Psoas muscle (tissue), 8 donors: ENCODE measurements around the gene QSOX1. TPM values are rescaled to one million over a fixed set of nuclear protein-coding genes. Genes with fewer than 3 reads are reported as not detected.

Experiments
- ATAC-seq, 4 donors: fragments of 200-7000 bp; cut with Tn5 transposase; one replicate each; pipeline ENCODE4 v1.9.1; 2020; ENCODE audit warnings: moderate library complexity in 3 of 4, mild to moderate bottlenecking in 2 of 4
- DNase-seq, 2 donors: peaks; one replicate each; pipeline ENCODE4 v3.0.0-alpha.2; 2020
- H3K27ac ChIP-seq: fragments of 200-600 bp; one replicate; pipeline ENCODE4 v1.8.0; 2022
- H3K27me3 ChIP-seq, 3 donors: fragments of 200-600 bp in 1 of 3; one replicate each; pipeline versions ENCODE4 v1.6.1 to v1.8.0; 2013 to 2022; ENCODE audit warnings: low read length in 2 of 3, mild to moderate bottlenecking in 2 of 3, moderate library complexity in 1 of 3; ENCODE audit not compliant: insufficient read depth in 3 of 3
- H3K36me3 ChIP-seq, 2 donors: fragments of 200-600 bp in 1 of 2; one replicate each; pipeline versions ENCODE4 v1.6.1 to v1.8.0; 2013 to 2022; ENCODE audit warnings: low read depth in 1 of 2, mild to moderate bottlenecking in 1 of 2, moderate library complexity in 1 of 2; ENCODE audit not compliant: insufficient read depth in 1 of 2
- H3K4me1 ChIP-seq: fragments of 200-600 bp; one replicate; pipeline ENCODE4 v1.8.0; 2022
- H3K4me3 ChIP-seq: fragments of 200-600 bp; one replicate; pipeline ENCODE4 v1.8.0; 2022; ENCODE audit warnings: mild to moderate bottlenecking
- H3K9me3 ChIP-seq: fragments of 200-600 bp; one replicate; pipeline ENCODE4 v1.8.0; 2022
- WGBS, 3 donors: extraction: QIAGEN DNeasy Blood & Tissue Kit; methylation state at CpG; one replicate each; pipeline versions ENCODE4 v1.1.6 to v1.1.7; 2013; 5-methylcytosine and 5-hydroxymethylcytosine counted together
- intact Hi-C, 2 donors: fragments of 100-400 bp; cut with DNase I; formaldehyde crosslinking; loops; one replicate each; pipeline versions ENCODE4 v1.11.0 to v1.14.2; 2022
- polyA plus RNA-seq, 3 donors: library from polyadenylated mRNA; stranded (reverse); fragments of 200-250 nt; gene quantifications; one replicate each; pipeline ENCODE4 v1.2.3, GENCODE V29; 2013
- total RNA-seq, 4 donors: library from RNA; stranded (reverse); fragmentation: NEBNext Ultra II Directional in 2 of 4; extraction: Animal tissue kit (Norgen Biotek cat#: 25700) in 2 of 4; gene quantifications; one replicate each; pipeline versions ENCODE4 v1.2.1 to v1.2.4, GENCODE V29; 2021 to 2023
- TF ChIP-seq, protein P1 (sequence below): fragments of 200-600 bp; IDR thresholded peaks from one replicate; pipeline ENCODE4 v1.8.0; 2022; ENCODE audit warnings: antibody characterized with exemption
- donor health status: healthy with polysubstance abuse.
- donor health status: DM: no; HTN: no; CAD: no; lungs with moderate emphysema.
- donor health status: Bipolar disorder and iron deficiency.
- donor health status: healthy.
- donor health status: DM: yes; HTN: yes; CAD: no.
- donor health status: DM: no; HTN: no; CAD: no.
- donor health status: DM: no; HTN: no; CAD: no.
- donor health status: DM: yes; HTN: yes; CAD: no.

QSOX1 gene
- total and polyA plus RNA-seq, 7 donors: 21.5 to 159 (median 41.3) TPM

DNA sequence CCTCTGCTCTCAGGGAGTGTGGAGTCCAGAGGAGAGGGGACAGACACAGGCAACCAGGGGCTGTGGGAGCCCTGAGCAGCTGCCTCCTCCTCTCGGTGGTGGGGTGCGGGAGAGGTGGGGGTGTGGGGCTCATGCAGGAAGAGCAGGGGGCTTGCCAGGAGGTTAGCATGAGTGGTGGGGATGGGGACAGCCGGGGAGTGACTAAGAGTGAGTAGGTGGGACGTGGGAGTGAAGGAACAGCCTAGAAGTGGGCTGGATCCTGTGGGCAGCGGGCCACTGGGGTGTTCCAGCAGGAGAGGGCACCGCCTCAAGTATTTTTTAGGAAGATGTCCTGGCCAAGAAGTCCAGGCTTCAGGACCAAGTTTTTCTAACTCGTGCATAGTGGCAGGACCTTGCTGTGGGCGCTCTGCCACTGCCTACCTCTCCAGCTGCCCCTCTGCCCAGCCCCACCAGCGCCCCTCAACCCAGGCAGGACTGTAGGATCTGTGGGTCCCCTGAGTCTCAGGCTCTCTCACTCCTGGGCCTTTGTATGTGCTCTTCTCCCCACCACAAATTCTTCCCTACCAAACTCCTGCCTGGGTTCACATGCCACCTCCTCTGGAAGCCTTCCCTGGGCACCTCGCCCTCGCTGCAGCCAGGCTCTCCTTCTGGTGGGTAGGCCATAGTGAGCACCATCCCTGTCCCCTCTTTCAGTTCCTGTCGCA is 56.6 kb downstream of the QSOX1 start:
- H3K27me3 ChIP-seq: no peaks in the 10 kb centered on the region
- DNase-seq (no peak), ATAC-seq (no peak)
- no peaks in the 10 kb centered on the region for H3K4me1 ChIP-seq
- no peak overlapping the region for H3K4me3 ChIP-seq
- H3K36me3 ChIP-seq: no peaks in the 10 kb centered on the region
- no peak overlapping the region for H3K27ac ChIP-seq
- intact Hi-C loops: no loop called here
- TF ChIP-seq, protein P1, sequence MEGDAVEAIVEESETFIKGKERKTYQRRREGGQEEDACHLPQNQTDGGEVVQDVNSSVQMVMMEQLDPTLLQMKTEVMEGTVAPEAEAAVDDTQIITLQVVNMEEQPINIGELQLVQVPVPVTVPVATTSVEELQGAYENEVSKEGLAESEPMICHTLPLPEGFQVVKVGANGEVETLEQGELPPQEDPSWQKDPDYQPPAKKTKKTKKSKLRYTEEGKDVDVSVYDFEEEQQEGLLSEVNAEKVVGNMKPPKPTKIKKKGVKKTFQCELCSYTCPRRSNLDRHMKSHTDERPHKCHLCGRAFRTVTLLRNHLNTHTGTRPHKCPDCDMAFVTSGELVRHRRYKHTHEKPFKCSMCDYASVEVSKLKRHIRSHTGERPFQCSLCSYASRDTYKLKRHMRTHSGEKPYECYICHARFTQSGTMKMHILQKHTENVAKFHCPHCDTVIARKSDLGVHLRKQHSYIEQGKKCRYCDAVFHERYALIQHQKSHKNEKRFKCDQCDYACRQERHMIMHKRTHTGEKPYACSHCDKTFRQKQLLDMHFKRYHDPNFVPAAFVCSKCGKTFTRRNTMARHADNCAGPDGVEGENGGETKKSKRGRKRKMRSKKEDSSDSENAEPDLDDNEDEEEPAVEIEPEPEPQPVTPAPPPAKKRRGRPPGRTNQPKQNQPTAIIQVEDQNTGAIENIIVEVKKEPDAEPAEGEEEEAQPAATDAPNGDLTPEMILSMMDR: no peak
- WGBS, 3 donors: 64 to 87% (median 78%) methylated on average over 11 to 12 of the region's 12 CpGs
- H3K9me3 ChIP-seq: no peaks in the 10 kb centered on the region

DNA sequence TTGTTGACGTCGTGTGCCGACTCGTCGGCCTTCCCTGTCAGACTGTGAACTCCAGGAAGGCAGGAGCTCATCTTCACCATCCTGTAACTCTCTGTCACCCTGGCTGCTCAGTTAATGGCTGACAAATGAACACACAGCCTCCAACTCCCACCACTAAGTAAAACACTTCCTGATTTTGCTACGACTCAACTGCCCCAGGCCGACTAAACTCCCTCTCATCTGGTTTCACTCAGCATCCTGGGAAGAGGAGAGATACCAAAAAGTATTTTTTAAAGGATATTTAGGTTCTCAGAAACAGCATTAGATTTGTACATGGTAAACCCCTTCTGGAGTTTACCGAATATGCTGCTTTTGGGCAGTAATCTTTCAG is 57.2 kb downstream of the QSOX1 start:
- DNase-seq (no peak), ATAC-seq (no peak)
- intact Hi-C loops: no loop called here
- Histone ChIP-seq H3K4me3 (no peak overlapping the region), H3K36me3 (no peaks in the 10 kb centered on the region), H3K27me3 (no peaks in the 10 kb centered on the region), H3K9me3 (no peaks in the 10 kb centered on the region), H3K27ac (no peak overlapping the region), H3K4me1 (no peaks in the 10 kb centered on the region)
- 80 to 84% (median 83%) methylated on average over 8 of the region's 8 CpGs for WGBS, 3 donors
- TF ChIP-seq, protein P1: no peak

DNA sequence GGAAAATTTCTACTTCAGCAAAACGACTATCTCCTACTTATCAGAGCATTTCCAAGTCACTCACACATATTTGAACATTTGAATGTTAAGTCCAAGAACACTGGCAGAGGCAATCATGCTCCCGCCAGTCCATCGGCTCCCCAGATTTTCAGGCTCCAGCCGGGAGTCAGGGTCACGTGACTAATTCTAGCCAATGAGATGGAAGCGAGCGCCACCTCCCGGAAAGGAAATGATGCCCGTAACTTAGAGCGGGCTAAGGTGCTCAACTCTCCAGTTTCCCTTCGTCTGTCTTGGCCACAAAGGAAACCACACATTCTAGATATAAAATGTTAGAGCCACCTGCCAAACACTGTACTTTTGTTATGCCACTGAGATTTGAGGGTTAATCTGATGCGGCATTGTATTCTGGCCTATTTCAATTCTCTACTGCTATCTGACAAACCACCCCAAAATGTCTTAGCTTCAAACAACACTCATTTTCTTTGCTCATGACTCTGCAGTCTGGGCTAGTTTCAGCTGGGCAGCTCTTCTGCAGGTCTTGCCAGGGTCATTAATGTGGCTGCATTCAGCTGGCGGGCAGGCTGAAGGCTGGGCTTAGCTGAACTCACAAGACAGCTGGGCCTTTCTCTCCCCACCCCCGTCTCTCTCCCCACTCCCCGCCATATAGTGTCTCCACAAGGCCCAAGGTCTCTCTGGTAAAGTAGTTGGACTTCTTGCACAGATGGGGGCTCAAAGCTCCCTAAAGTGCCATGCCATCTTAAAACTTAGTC is 58.9 kb downstream of the QSOX1 start:
- intact Hi-C loops: no loop called here
- ATAC-seq (peak; percentile 21 to 69 (median 46)), DNase-seq (no peak)
- Histone ChIP-seq H3K4me3 (peak overlapping the region; percentile 44), H3K4me1 (no peaks in the 10 kb centered on the region), H3K27me3 (no peaks in the 10 kb centered on the region), H3K27ac (no peak overlapping the region), H3K9me3 (no peaks in the 10 kb centered on the region), H3K36me3 (no peaks in the 10 kb centered on the region)
- WGBS, 3 donors: 30 to 56% (median 32%) methylated on average over 15 of the region's 15 CpGs
- TF ChIP-seq, protein P1: no peak

DNA sequence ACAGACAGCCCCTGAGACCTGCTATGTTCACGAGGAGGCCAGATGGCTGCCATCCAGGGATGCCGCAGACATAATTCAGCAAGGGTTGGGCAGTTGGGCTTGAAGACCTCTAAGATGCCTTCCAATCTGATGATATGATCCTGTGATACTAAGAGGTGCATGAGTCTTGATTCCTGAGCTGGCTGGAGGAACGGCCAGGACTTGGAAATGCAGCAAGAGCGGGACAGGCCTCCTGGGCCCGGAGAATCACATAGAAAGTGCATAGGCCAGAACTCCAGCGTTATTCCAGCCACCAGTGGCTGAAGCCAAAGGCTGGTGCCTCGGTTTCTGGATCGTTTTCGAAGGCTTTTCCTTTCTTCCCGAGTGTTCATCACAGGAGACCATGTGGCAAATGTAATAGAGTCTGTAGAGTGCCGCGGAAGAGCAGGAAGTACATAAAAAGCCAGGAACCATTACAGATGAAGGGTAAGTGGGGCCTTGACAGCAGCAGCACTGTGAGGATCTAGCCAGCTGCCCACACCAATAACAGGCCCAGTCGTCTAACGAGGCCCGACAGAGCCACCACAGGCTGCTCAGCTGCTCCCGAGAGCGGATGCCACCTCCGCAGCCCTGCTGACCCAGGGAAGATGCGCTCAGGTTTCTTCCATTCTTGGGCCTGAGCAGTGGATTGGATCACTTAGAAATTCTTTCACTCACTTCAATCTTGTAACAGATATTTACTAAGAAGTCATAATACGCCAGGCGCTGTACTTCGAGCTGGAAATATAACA is 61.4 kb downstream of the QSOX1 start:
- Histone ChIP-seq H3K36me3 (no peaks in the 10 kb centered on the region), H3K4me1 (no peaks in the 10 kb centered on the region), H3K27ac (no peak overlapping the region), H3K27me3 (no peaks in the 10 kb centered on the region), H3K9me3 (no peaks in the 10 kb centered on the region), H3K4me3 (no peak overlapping the region)
- TF ChIP-seq, protein P1: no peak
- intact Hi-C loops: no loop called here
- ATAC-seq (no peak), DNase-seq (no peak)
- 87 to 89% (median 87%) methylated on average over 22 of the region's 22 CpGs for WGBS, 3 donors
